Mesenchymal stem cell (in vitro differentiated cells and primary cell): ENCODE results near the gene RHOV.

Source experiments
- DNase-seq: peaks from one replicate; pipeline ENCODE4 v3.0.0-alpha.2; 2013
- H2AFZ ChIP-seq: one replicate; pipeline ENCODE4 v1.6.1; 2013; ENCODE audit warnings: low read depth, mild to moderate bottlenecking, control low read depth, inconsistent platforms, low read length, moderate library complexity
- H2AK5ac ChIP-seq: 2 replicates; pipeline ENCODE4 v1.6.1; 2013; ENCODE audit warnings: low read length, moderate library complexity, mild to moderate bottlenecking, inconsistent platforms; ENCODE audit not compliant: severe bottlenecking
- H2BK120ac ChIP-seq: one replicate; pipeline ENCODE4 v1.6.1; 2013; ENCODE audit warnings: low read depth, mild to moderate bottlenecking, inconsistent platforms, low read length, moderate library complexity
- H2BK12ac ChIP-seq, 2 experiments: one replicate each; pipeline ENCODE4 v1.6.1; 2013; ENCODE audit warnings: inconsistent platforms in 2 of 2, low read length in 2 of 2, mild to moderate bottlenecking in 2 of 2, moderate library complexity in 2 of 2, control low read depth in 1 of 2
- H2BK15ac ChIP-seq: one replicate; pipeline ENCODE4 v1.6.1; 2013; ENCODE audit warnings: mild to moderate bottlenecking, low read depth, inconsistent platforms; ENCODE audit not compliant: poor library complexity, severe bottlenecking
- H2BK5ac ChIP-seq: 2 replicates; pipeline ENCODE4 v1.6.1; 2013; ENCODE audit warnings: low read depth, mild to moderate bottlenecking, low read length, control low read depth, inconsistent platforms; ENCODE audit not compliant: poor library complexity, severe bottlenecking
- H3K14ac ChIP-seq, 2 experiments: one replicate each; pipeline ENCODE4 v1.6.1; 2013; ENCODE audit warnings: inconsistent platforms in 2 of 2, low read length in 2 of 2, control low read depth in 1 of 2, mild to moderate bottlenecking in 1 of 2, moderate library complexity in 1 of 2
- H3K18ac ChIP-seq, 2 experiments: one replicate each; pipeline ENCODE4 v1.6.1; 2013; ENCODE audit warnings: inconsistent platforms in 2 of 2, low read length in 2 of 2, control low read depth in 1 of 2, low read depth in 1 of 2, mild to moderate bottlenecking in 1 of 2
- H3K23ac ChIP-seq, 2 experiments: one replicate each; pipeline ENCODE4 v1.6.1; 2013; ENCODE audit warnings: inconsistent platforms in 2 of 2, low read length in 2 of 2, mild to moderate bottlenecking in 2 of 2, moderate library complexity in 2 of 2, control low read depth in 1 of 2
- H3K27ac ChIP-seq: 2 replicates; pipeline ENCODE4 v1.5.1; 2013; ENCODE audit warnings: mild to moderate bottlenecking, moderate library complexity, low read length, control low read depth, inconsistent platforms; ENCODE audit not compliant: poor library complexity, severe bottlenecking
- H3K27me3 ChIP-seq, 2 experiments: 2 replicates each; pipeline versions ENCODE4 v1.6.1 to v1.7.0; 2013; ENCODE audit warnings: low read length in 2 of 2, mild to moderate bottlenecking in 2 of 2, moderate library complexity in 2 of 2, control low read depth in 1 of 2, inconsistent platforms in 1 of 2; ENCODE audit not compliant: control insufficient read depth in 1 of 2, insufficient read depth in 1 of 2
- H3K36me3 ChIP-seq, 2 experiments: 2 replicates each; pipeline versions ENCODE4 v1.6.1 to v1.7.0; 2013; ENCODE audit warnings: low read length in 2 of 2, control low read depth in 1 of 2, inconsistent platforms in 1 of 2, low read depth in 1 of 2, mild to moderate bottlenecking in 1 of 2; ENCODE audit not compliant: insufficient read depth in 2 of 2, control insufficient read depth in 1 of 2
- H3K4ac ChIP-seq, 2 experiments: one replicate each; pipeline ENCODE4 v1.6.1; 2013; ENCODE audit warnings: inconsistent platforms in 2 of 2, low read length in 2 of 2, mild to moderate bottlenecking in 2 of 2, moderate library complexity in 2 of 2, control low read depth in 1 of 2, low read depth in 1 of 2
- H3K4me1 ChIP-seq: 2 replicates; pipeline ENCODE4 v1.6.1; 2013; ENCODE audit warnings: low read depth, low read length, control low read depth; ENCODE audit not compliant: control insufficient read depth, insufficient read depth
- H3K4me2 ChIP-seq: 2 replicates; pipeline ENCODE4 v1.6.1; 2013; ENCODE audit warnings: low read length, mild to moderate bottlenecking, inconsistent platforms; ENCODE audit not compliant: poor library complexity, severe bottlenecking
- H3K4me3 ChIP-seq, 2 experiments: 2 replicates each; pipeline versions ENCODE4 v1.5.1 to v1.7.0; 2013; ENCODE audit warnings: low read length in 2 of 2, mild to moderate bottlenecking in 2 of 2, control low read depth in 1 of 2, low read depth in 1 of 2; ENCODE audit not compliant: insufficient read depth in 1 of 2
- H3K79me1 ChIP-seq: replicated peaks from 2 replicates; pipeline ENCODE4 v1.6.1; 2013; ENCODE audit warnings: mild to moderate bottlenecking, control low read depth, low read length, inconsistent platforms; ENCODE audit not compliant: poor library complexity, severe bottlenecking
- H3K9ac ChIP-seq: 2 replicates; pipeline ENCODE4 v1.7.0; 2013; ENCODE audit warnings: mild to moderate bottlenecking, low read length, moderate library complexity
- H3K9me3 ChIP-seq: 2 replicates; pipeline ENCODE4 v1.7.0; 2013; ENCODE audit warnings: mild to moderate bottlenecking, low read length; ENCODE audit not compliant: control insufficient read depth
- H4K8ac ChIP-seq: one replicate; pipeline ENCODE4 v1.6.1; 2013; ENCODE audit warnings: inconsistent platforms, mild to moderate bottlenecking, low read length, moderate library complexity
- H4K91ac ChIP-seq: one replicate; pipeline ENCODE4 v1.6.1; 2013; ENCODE audit warnings: mild to moderate bottlenecking, low read length, inconsistent platforms
- WGBS: methylation state at CpG from one replicate; pipeline ENCODE4 v1.1.7; 2013; ENCODE audit warnings: mixed read lengths; 5-methylcytosine and 5-hydroxymethylcytosine counted together

The RHOV gene

GRCh38 chr15:40836020-40836419 lies 38.0 kb downstream of the RHOV start:
- Histone ChIP-seq H4K8ac (no peak overlapping the region), H2BK5ac (no peak overlapping the region), H3K4me3 (no peak overlapping the region), H3K9ac (no peak overlapping the region), H3K9me3 (no peaks in the 10 kb centered on the region), H3K27me3 (peaks cover 0 to 7% of the 10 kb centered on the region in 2 experiments), H3K27ac (no peak overlapping the region), H2BK12ac (no peak overlapping the region), H4K91ac (peak overlapping the region; percentile 22), H3K4ac (no peak overlapping the region), H3K4me1 (no peaks in the 10 kb centered on the region), H3K23ac (no peak overlapping the region), H2AFZ (no peak overlapping the region), H2BK15ac (no peak overlapping the region), H3K36me3 (no peaks in the 10 kb centered on the region), H3K14ac (no peak overlapping the region), H3K4me2 (no peak overlapping the region), H2BK120ac (no peak overlapping the region), H3K18ac (no peak overlapping the region), H2AK5ac (no peak overlapping the region), H3K79me1 (no peaks in the 10 kb centered on the region)
- no peak for DNase-seq
- WGBS = 83% methylated on average over 1 of the region's 1 CpG

GRCh38 chr15:40832903-40833302 lies 41.1 kb downstream of the RHOV start:
- Histone ChIP-seq H2BK15ac (no peak overlapping the region), H3K9ac (no peak overlapping the region), H3K9me3 (no peaks in the 10 kb centered on the region), H3K36me3 (no peaks in the 10 kb centered on the region), H2BK5ac (no peak overlapping the region), H2BK12ac (no peak overlapping the region), H4K8ac (no peak overlapping the region), H3K23ac (no peak overlapping the region), H2BK120ac (no peak overlapping the region), H3K18ac (no peak overlapping the region), H4K91ac (no peak overlapping the region), H3K27ac (no peak overlapping the region), H3K4ac (no peak overlapping the region), H2AK5ac (no peak overlapping the region), H3K4me3 (no peak overlapping the region), H3K4me2 (no peak overlapping the region), H3K4me1 (no peaks in the 10 kb centered on the region), H2AFZ (no peak overlapping the region), H3K14ac (no peak overlapping the region), H3K79me1 (no peaks in the 10 kb centered on the region), H3K27me3 (peaks cover 3 to 18% of the 10 kb centered on the region in 2 experiments)
- DNase-seq = no peak

- H2AFZ ChIP-seq = no peak overlapping the region
- H3K4ac ChIP-seq = no peak overlapping the region
- no peak overlapping the region for H3K4me2 ChIP-seq
- H2BK5ac ChIP-seq = no peak overlapping the region
- H2AK5ac ChIP-seq = no peak overlapping the region
- H4K8ac ChIP-seq = no peak overlapping the region
- no peak overlapping the region for H4K91ac ChIP-seq
- H3K79me1 ChIP-seq = no peaks in the 10 kb centered on the region
- 78% methylated on average over 1 of the region's 1 CpG for WGBS
- H3K4me3 ChIP-seq = no peak overlapping the region
- H3K27me3 ChIP-seq = peaks cover 3 to 25% of the 10 kb centered on the region in 2 experiments
- no peaks in the 10 kb centered on the region for H3K36me3 ChIP-seq
- H3K27ac ChIP-seq = no peak overlapping the region
- no peak overlapping the region for H3K23ac ChIP-seq
- H2BK120ac ChIP-seq = no peak overlapping the region
- H3K9me3 ChIP-seq = no peaks in the 10 kb centered on the region
- H2BK12ac ChIP-seq = no peak overlapping the region
- no peak overlapping the region for H2BK15ac ChIP-seq
- DNase-seq = no peak
- no peak overlapping the region for H3K9ac ChIP-seq
- no peaks in the 10 kb centered on the region for H3K4me1 ChIP-seq
- no peak overlapping the region for H3K18ac ChIP-seq
- no peak overlapping the region for H3K14ac ChIP-seq
These were observed 42.2 kb downstream of the RHOV start for GRCh38 chr15:40831861-40832260.

GRCh38 chr15:40830884-40831283 lies 43.1 kb downstream of the RHOV start:
- Histone ChIP-seq H3K18ac (no peak overlapping the region), H3K79me1 (no peaks in the 10 kb centered on the region), H3K4me2 (no peak overlapping the region), H3K27ac (no peak overlapping the region), H2AFZ (no peak overlapping the region), H4K8ac (no peak overlapping the region), H2BK5ac (no peak overlapping the region), H3K4ac (no peak overlapping the region), H3K23ac (no peak overlapping the region), H3K36me3 (no peaks in the 10 kb centered on the region), H3K4me1 (peaks cover 2% of the 10 kb centered on the region), H3K9ac (no peak overlapping the region), H2BK120ac (no peak overlapping the region), H3K9me3 (no peaks in the 10 kb centered on the region), H2AK5ac (no peak overlapping the region), H3K27me3 (peaks cover 3 to 35% of the 10 kb centered on the region in 2 experiments), H2BK12ac (no peak overlapping the region), H3K14ac (no peak overlapping the region), H3K4me3 (no peak overlapping the region), H2BK15ac (no peak overlapping the region), H4K91ac (no peak overlapping the region)
- no peak for DNase-seq
- 57% methylated on average over 2 of the region's 2 CpGs for WGBS
